RWPE1 (cell line): Measurements from ENCODE around the gene ARHGAP27.
A peak's percentile ranks its signal among the peaks of the same experiment; 100 is the strongest.

Source experiments
- CTCF ChIA-PET: fragments of 350-600 bp; sonication (Branson Sonifier 250); formaldehyde crosslinking; extraction: SDS; loops from one replicate; lab custom pipeline; 2021; lab: Yijun Ruan, JAX
- POLR2A ChIA-PET: fragments of 400-600 bp; formaldehyde crosslinking; extraction: SDS; loops from one replicate; lab custom pipeline; 2020; ENCODE audit warnings: antibody characterized with exemption; ENCODE audit not compliant: low non-redundant PET; lab: Yijun Ruan, JAX
- DNase-seq: peaks from one replicate; pipeline ENCODE4 v3.0.0; 2012; ENCODE audit warnings: low spot score
- H3K27ac ChIP-seq: fragments of 450-650 bp; 2 replicates; pipeline ENCODE4 v1.5.1; 2017
- TF ChIP-seq, protein P1 (sequence below): fragments of 450-650 bp; conservative IDR thresholded peaks from 2 replicates; pipeline ENCODE4 v1.5.1; 2017; ENCODE audit warnings: low read depth, mild to moderate bottlenecking

ARHGAP27 gene

DNA sequence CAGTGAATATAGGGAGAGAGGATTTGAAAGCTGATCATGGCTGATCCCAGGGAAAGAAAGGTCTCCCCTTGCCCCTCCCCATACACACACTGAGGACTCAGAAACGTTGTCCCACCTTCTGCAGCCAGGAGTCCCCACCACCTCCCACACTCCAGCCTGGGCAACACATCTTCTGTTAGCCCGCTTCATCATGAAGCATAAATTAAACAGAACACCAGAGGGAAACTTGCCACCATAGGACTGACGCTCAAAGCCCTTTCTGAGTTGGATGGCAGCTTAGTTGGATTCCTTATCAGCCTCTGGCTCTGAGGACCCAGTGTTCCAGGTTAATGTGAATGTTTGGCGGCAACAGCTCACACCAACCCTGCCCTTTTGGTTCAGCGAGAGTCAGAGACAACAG is 33.9 kb downstream of the ARHGAP27 start:
- POLR2A ChIA-PET: no interaction called here
- DNase-seq: no peak
- CTCF ChIA-PET: no interaction called here
- TF ChIP-seq, protein P1, sequence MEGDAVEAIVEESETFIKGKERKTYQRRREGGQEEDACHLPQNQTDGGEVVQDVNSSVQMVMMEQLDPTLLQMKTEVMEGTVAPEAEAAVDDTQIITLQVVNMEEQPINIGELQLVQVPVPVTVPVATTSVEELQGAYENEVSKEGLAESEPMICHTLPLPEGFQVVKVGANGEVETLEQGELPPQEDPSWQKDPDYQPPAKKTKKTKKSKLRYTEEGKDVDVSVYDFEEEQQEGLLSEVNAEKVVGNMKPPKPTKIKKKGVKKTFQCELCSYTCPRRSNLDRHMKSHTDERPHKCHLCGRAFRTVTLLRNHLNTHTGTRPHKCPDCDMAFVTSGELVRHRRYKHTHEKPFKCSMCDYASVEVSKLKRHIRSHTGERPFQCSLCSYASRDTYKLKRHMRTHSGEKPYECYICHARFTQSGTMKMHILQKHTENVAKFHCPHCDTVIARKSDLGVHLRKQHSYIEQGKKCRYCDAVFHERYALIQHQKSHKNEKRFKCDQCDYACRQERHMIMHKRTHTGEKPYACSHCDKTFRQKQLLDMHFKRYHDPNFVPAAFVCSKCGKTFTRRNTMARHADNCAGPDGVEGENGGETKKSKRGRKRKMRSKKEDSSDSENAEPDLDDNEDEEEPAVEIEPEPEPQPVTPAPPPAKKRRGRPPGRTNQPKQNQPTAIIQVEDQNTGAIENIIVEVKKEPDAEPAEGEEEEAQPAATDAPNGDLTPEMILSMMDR: no peak
- peak overlapping the region; percentile 9; the same call in 1 of the 2 replicates for H3K27ac ChIP-seq

DNA sequence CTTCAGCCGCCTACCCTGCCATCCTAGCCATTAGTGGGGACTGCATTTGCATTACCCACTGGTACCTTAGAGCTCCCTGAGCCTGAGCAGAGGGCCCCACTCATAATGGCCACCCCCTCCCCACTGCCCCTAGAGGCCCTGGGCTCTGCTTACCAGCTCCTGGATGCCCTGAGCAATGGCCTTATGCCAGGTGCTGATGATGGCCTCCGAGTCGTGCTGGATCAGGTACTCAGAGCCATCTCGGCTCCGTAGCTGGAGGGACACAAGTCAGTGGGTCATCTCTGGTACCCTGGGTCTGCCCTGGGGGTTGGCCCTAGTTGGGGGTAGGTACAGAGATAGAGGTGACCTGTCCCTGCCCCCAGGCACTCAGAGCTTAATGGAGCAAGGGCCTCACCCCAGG is 34.9 kb downstream of the ARHGAP27 start:
- DNase-seq: no peak
- CTCF ChIA-PET: interaction anchor here (1.2 kb wide), 2 partner anchors 12 to 263 kb away, joined by 3 read pairs; partner anchors contain the start of gene ACBD4
- H3K27ac ChIP-seq: peak overlapping the region; percentile 28
- POLR2A ChIA-PET: no interaction called here
- TF ChIP-seq, protein P1: no peak

DNA sequence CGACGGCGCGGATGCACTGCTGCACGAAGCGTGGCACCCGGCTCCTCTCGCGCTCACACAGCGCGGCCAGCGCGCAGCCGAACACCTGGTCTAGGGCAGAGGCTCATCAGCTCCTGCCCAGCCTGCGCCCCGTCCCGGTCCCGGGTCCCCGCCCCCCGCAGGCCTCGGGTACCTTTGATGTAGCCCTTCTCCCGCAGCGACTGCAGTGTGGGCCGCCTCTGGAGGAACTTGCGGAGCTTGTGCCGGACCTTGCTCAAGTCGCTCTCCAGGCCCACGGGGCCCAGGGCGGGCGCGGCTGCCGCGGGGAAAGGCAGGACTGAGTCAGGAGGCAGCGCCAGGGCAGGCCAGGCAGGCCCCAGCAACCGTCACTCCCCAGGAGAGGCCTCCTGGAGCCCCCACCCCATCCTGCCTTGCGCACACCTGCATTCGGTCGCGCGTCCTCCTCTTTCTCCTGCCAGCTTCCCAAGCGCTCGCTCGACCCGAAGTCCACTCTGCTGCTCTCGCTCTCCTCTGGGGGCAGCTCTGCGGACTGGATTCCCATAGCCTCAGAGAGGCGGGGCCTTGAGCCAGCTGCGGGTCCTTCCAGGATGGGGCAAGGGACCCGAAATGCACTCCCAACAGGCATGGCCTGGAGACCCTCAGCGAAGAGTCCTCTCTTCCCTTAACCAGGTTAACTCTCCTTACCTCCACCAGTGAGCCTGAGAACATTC is 36.0 kb downstream of the ARHGAP27 start:
- POLR2A ChIA-PET: no interaction called here
- TF ChIP-seq, protein P1: no peak
- H3K27ac ChIP-seq: peak overlapping the region; percentile 28
- CTCF ChIA-PET: interaction anchor here (0.6 to 1.2 kb wide), 3 partner anchors 16 to 261 kb away, joined by 3 to 4 read pairs (median 3); partner anchors contain the start of gene ACBD4
- DNase-seq: no peak

DNA sequence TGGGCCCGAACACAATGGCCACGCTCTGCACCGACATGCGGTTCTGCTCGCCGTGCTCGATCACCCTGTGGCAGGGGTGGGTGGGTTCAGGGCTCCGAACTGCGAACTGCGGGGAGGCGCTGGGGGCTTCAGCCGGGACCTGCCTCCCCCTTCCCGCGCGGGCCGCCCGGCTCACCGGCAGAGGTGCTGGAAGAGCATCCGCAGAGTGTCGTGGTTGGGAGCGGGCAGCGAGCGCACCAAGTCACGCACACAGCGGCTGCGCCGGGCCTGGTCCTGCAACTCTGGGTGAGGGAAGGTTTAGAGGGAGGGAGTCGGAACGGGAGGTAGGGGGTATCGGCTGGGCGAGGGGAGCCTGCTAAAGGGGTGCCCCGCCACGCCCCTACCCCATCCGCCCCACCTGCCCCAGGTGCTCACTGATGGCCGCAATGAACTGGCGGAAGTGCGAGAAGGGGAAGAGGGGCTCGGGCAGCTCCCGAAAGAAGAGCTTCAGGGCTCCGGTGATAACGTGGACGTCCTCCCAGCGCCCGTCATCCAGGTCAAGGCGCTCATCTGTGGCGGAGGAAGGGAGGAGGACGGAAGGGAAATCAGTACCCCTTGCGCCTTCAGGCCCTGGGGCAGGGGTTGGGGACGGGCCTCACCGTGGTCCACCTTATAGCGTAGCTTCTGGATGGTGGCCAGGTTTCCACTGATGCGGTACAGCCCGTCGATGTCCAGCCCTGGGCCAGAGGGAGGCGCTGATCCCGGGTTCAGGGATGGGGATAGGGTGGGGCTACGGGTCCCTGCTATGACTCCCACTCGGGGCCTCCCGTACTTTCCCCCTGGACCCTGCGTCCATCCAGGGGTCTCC is 36.9 kb downstream of the ARHGAP27 start:
- TF ChIP-seq, protein P1: no peak
- DNase-seq: no peak
- H3K27ac ChIP-seq: no peak overlapping the region
- ChIA-PET CTCF (interaction anchor here (0.5 to 0.8 kb wide), 9 partner anchors 15 to 280 kb away, joined by 3 to 6 read pairs (median 3); no protein-coding TSS in a partner anchor), POLR2A (no interaction called here)

DNA sequence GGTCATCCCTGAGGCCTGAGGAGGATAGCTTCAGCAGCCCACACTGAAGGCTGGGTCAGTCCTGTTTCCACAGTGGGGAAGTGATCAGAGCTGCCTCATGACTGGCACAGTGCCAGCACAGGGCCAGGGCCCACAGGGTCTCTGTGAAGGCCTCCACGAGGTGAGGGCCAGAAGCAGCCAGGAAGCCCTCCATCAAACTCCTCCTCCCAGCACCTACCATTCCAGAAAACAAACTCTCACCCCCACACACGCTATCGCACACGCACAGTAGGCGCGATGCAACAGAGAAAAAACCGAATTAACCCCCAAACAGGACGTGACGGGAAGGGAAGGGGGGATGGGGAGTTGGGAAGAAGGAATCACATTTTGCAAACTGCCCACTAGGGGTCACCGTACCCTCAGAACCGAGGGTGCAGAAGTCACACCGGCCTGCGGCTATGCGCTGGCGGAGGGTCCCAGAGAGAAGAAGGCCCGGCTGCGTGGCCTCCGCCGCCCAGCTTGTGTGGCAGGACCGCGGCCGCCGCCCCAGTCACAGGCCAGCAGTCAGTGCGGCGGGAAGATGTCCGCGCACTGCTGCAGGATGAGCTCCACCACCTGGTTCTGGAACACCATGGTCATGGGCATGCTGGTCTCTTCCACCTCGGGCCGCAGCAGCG is 37.6 kb downstream of the ARHGAP27 start:
- CTCF ChIA-PET: interaction anchor here (0.5 to 1.1 kb wide), 9 partner anchors 16 to 281 kb away, joined by 3 to 6 read pairs (median 3); no protein-coding TSS in a partner anchor
- DNase-seq: peak; percentile 59
- H3K27ac ChIP-seq: peak overlapping the region; percentile 2; the same call in 1 of the 2 replicates
- POLR2A ChIA-PET: no interaction called here
- TF ChIP-seq, protein P1: peak; percentile 69

DNA sequence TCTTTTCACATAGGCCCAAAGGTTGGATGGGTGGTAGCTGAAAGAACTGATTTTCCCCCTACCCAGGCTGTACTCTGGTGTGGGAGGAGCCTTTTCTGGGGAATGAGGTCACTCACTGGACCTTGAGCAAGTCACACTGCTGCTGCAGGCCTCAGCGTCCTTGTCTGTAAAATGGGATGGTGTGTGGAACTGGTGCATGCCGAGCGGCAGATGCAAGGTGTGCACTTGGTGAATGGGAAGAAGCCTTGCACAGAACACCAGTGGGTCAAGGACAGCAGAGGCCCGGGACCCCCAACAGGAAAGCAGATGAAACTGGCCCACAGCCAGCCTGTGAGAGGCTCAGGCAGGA is 38.1 kb downstream of the ARHGAP27 start:
- ChIA-PET POLR2A (no interaction called here), CTCF (interaction anchor here (0.6 to 1.6 kb wide), 6 partner anchors 9 to 444 kb away, joined by 3 to 6 read pairs (median 4); no protein-coding TSS in a partner anchor)
- TF ChIP-seq, protein P1: no peak
- H3K27ac ChIP-seq: peak overlapping the region; percentile 16
- DNase-seq: no peak
